IMR-90 (cell line): ENCODE measurements around the gene DPAGT1. TPM values are rescaled to one million over a fixed set of nuclear protein-coding genes. Genes with fewer than 3 reads are reported as not detected.

Source experiments
- ATAC-seq: fragments of 200-7000 bp; cut with Tn5 transposase; 2 replicates; pipeline ENCODE4 v1.9.1; 2020; ENCODE audit warnings: low read depth, mild to moderate bottlenecking, moderate library complexity
- BruUV-seq: library from RNA; stranded (reverse); fragments of 400-500 nt; replicated peaks from 2 replicates; lab custom pipeline; 2021; lab: Mats Ljungman, UMichigan
- CTCF ChIA-PET: fragments of 300-600 bp; formaldehyde crosslinking; extraction: SDS; loops from one replicate; lab custom pipeline; 2021; ENCODE audit warnings: antibody characterized with exemption; lab: Yijun Ruan, JAX
- POLR2A ChIA-PET: fragments of 300-600 bp; sonication (Branson Sonifier 250); formaldehyde crosslinking; loops from one replicate; lab custom pipeline; 2022; ENCODE audit warnings: antibody characterized with exemption; ENCODE audit not compliant: unreplicated experiment; lab: Charles Lee
- DNase-seq: peaks from one replicate; pipeline ENCODE4 v3.0.0; 2013
- H2AFZ ChIP-seq: replicated peaks from 2 replicates; pipeline ENCODE3; 2013; ENCODE audit warnings: low read length, mild to moderate bottlenecking; ENCODE audit not compliant: poor library complexity
- H2AK5ac ChIP-seq: 2 replicates; pipeline ENCODE4 v1.6.1; 2013; ENCODE audit warnings: low read depth, low read length, inconsistent platforms
- H2AK9ac ChIP-seq: replicated peaks from 2 replicates; pipeline ENCODE3; 2013; ENCODE audit warnings: mild to moderate bottlenecking, low read depth, low read length, moderate library complexity; ENCODE audit not compliant: poor library complexity
- H2BK120ac ChIP-seq: 2 replicates; pipeline ENCODE4 v1.6.1; 2013; ENCODE audit warnings: low read depth, low read length, inconsistent platforms
- H2BK15ac ChIP-seq: 3 replicates; pipeline ENCODE4 v1.6.1; 2013; ENCODE audit warnings: low read depth, low read length, inconsistent platforms
- H2BK20ac ChIP-seq: 2 replicates; pipeline ENCODE4 v1.6.1; 2013; ENCODE audit warnings: low read depth, mild to moderate bottlenecking, inconsistent platforms, low read length, moderate library complexity
- H2BK5ac ChIP-seq: 2 replicates; pipeline ENCODE4 v1.6.1; 2013; ENCODE audit warnings: mild to moderate bottlenecking, low read depth, low read length, inconsistent platforms; ENCODE audit not compliant: poor library complexity, severe bottlenecking
- H3K14ac ChIP-seq: replicated peaks from 2 replicates; pipeline ENCODE4 v1.6.1; 2013; ENCODE audit warnings: low read depth, low read length, inconsistent platforms
- H3K18ac ChIP-seq: 2 replicates; pipeline ENCODE4 v1.6.1; 2013; ENCODE audit warnings: low read depth, low read length, control low read depth
- H3K23ac ChIP-seq: 2 replicates; pipeline ENCODE4 v1.6.1; 2013; ENCODE audit warnings: low read depth, low read length, inconsistent platforms
- H3K27ac ChIP-seq: 2 replicates; pipeline ENCODE4 v1.5.1; 2013; ENCODE audit warnings: mild to moderate bottlenecking, control low read depth, low read length; ENCODE audit not compliant: insufficient read depth
- H3K27me3 ChIP-seq: 2 replicates; pipeline ENCODE4 v1.6.1; 2013; ENCODE audit warnings: low read length; ENCODE audit not compliant: control insufficient read depth, insufficient read depth
- H3K36me3 ChIP-seq: 2 replicates; pipeline ENCODE4 v1.6.1; 2013; ENCODE audit warnings: low read length, mixed read lengths; ENCODE audit not compliant: control insufficient read depth, insufficient read depth
- H3K4ac ChIP-seq: 2 replicates; pipeline ENCODE4 v1.6.1; 2013; ENCODE audit warnings: low read depth, low read length, inconsistent platforms
- H3K4me1 ChIP-seq: 2 replicates; pipeline ENCODE4 v1.6.1; 2013; ENCODE audit warnings: low read length, mixed read lengths; ENCODE audit not compliant: control insufficient read depth, insufficient read depth
- H3K4me2 ChIP-seq: 2 replicates; pipeline ENCODE4 v1.6.1; 2013; ENCODE audit warnings: low read depth, mild to moderate bottlenecking, control low read depth, low read length, moderate library complexity
- H3K4me3 ChIP-seq: 2 replicates; pipeline ENCODE4 v1.5.1; 2013; ENCODE audit warnings: low read depth, mild to moderate bottlenecking, control low read depth, low read length, moderate library complexity; ENCODE audit not compliant: insufficient read depth
- H3K56ac ChIP-seq: 2 replicates; pipeline ENCODE4 v1.6.1; 2013; ENCODE audit warnings: low read length, inconsistent platforms; ENCODE audit not compliant: insufficient read depth; ENCODE audit errors: extremely low read depth
- H3K79me1 ChIP-seq, 2 experiments: 2 replicates each; pipeline ENCODE4 v1.6.1; 2013; ENCODE audit warnings: low read length in 2 of 2, inconsistent platforms in 1 of 2, low read depth in 1 of 2
- H3K9ac ChIP-seq: 2 replicates; pipeline ENCODE4 v1.6.1; 2013; ENCODE audit warnings: low read depth, low read length, control low read depth
- H3K9me1 ChIP-seq: 2 replicates; pipeline ENCODE4 v1.6.1; 2013; ENCODE audit warnings: low read length, inconsistent platforms; ENCODE audit not compliant: insufficient read depth
- H3K9me3 ChIP-seq: 2 replicates; pipeline ENCODE4 v1.6.1; 2013; ENCODE audit warnings: low read length; ENCODE audit not compliant: control insufficient read depth, insufficient read depth
- H4K20me1 ChIP-seq: 2 replicates; pipeline ENCODE4 v1.6.1; 2013; ENCODE audit warnings: low read length, inconsistent platforms; ENCODE audit not compliant: insufficient read depth
- H4K5ac ChIP-seq: 2 replicates; pipeline ENCODE4 v1.6.1; 2013; ENCODE audit warnings: mild to moderate bottlenecking, low read depth, low read length, control low read depth
- H4K8ac ChIP-seq, 2 experiments: 2 replicates each; pipeline ENCODE4 v1.6.1; 2013; ENCODE audit warnings: low read depth in 2 of 2, low read length in 2 of 2, control low read depth in 1 of 2, inconsistent platforms in 1 of 2
- H4K91ac ChIP-seq: 2 replicates; pipeline ENCODE4 v1.6.1; 2013; ENCODE audit warnings: low read depth, low read length, inconsistent platforms; ENCODE audit not compliant: insufficient read depth
- BHLHE40 ChIP-seq: fragments of 150-350 bp; IDR thresholded peaks from 2 replicates; pipeline ENCODE4 v1.6.1; 2016; ENCODE audit warnings: mild to moderate bottlenecking, low read depth, low read length
- CEBPB ChIP-seq: IDR thresholded peaks from 2 replicates; pipeline ENCODE4 v1.6.1; 2012; ENCODE audit warnings: low read depth, low read length, improper control_type of control experiment
- CHD1 ChIP-seq: IDR thresholded peaks from 2 replicates; pipeline ENCODE4 v1.6.1; 2012; ENCODE audit warnings: low read depth, low read length, improper control_type of control experiment
- FOS ChIP-seq: fragments of 150-350 bp; IDR thresholded peaks from 2 replicates; pipeline ENCODE4 v1.6.1; 2016; ENCODE audit warnings: low read depth, low read length
- MAFK ChIP-seq: IDR thresholded peaks from 2 replicates; pipeline ENCODE4 v1.6.1; 2012; ENCODE audit warnings: low read depth, low read length, improper control_type of control experiment
- MAZ ChIP-seq: IDR thresholded peaks from 2 replicates; pipeline ENCODE4 v1.6.1; 2012; ENCODE audit warnings: low read depth, mild to moderate bottlenecking, low read length, improper control_type of control experiment, moderate library complexity, borderline replicate concordance
- MXI1 ChIP-seq: IDR thresholded peaks from 2 replicates; pipeline ENCODE4 v1.6.1; 2012; ENCODE audit warnings: low read depth, mild to moderate bottlenecking, low read length, moderate library complexity, borderline replicate concordance
- NFE2L2 ChIP-seq: fragments of 150-350 bp; IDR thresholded peaks from 2 replicates; pipeline ENCODE4 v1.6.1; 2016; ENCODE audit warnings: low read depth, mild to moderate bottlenecking, low read length
- POLR2A ChIP-seq: IDR thresholded peaks from 2 replicates; pipeline ENCODE4 v1.6.1; 2012; ENCODE audit warnings: mild to moderate bottlenecking, low read depth, low read length
- RAD21 ChIP-seq: IDR thresholded peaks from 2 replicates; pipeline ENCODE4 v1.6.1; 2012; ENCODE audit warnings: low read length, improper control_type of control experiment
- RCOR1 ChIP-seq: IDR thresholded peaks from 2 replicates; pipeline ENCODE4 v1.6.1; 2012; ENCODE audit warnings: mild to moderate bottlenecking, low read length, improper control_type of control experiment; ENCODE audit not compliant: insufficient replicate concordance
- RFX5 ChIP-seq: IDR thresholded peaks from 2 replicates; pipeline ENCODE4 v1.8.0; 2012; ENCODE audit warnings: low read depth, mild to moderate bottlenecking, low read length, moderate library complexity
- WGBS, 2 experiments: methylation state at CpG; one replicate each; pipeline versions ENCODE4 v1.1.5 to v1.1.7; 2013; ENCODE audit warnings: missing lambda C conversion rate in 2 of 2; ENCODE audit not compliant: insufficient read length in 1 of 2; ENCODE audit errors: extremely low coverage in 2 of 2; 5-methylcytosine and 5-hydroxymethylcytosine counted together
- dilution Hi-C: fragments of 300-500 bp; cut with HindIII; formaldehyde crosslinking; loops from one replicate; pipeline ENCODE4 v1.14.3; 2018; ENCODE audit warnings: low sequenced_read_pairs; ENCODE audit not compliant: unreplicated experiment
- in situ Hi-C: fragments of 300-500 bp; cut with MboI; formaldehyde crosslinking; loops from 3 replicates; pipeline ENCODE4 v1.14.3; 2019; ENCODE audit warnings: low sequenced_read_pairs, inconsistent platforms, mixed read lengths
- intact Hi-C: fragments of 100-400 bp; cut with micrococcal nuclease; formaldehyde crosslinking; loops from 2 replicates; pipeline ENCODE4 v1.10.0; 2022
- polyA plus RNA-seq, 3 experiments: library from polyadenylated mRNA; depleted of rRNA; stranded (reverse); fragments of >200 nt; gene quantifications; 2 replicates each; pipeline ENCODE4 v1.2.3, GENCODE V29; 2012; ENCODE audit warnings: low replicate concordance in 1 of 3
- total RNA-seq: library from RNA; depleted of rRNA; stranded (reverse); fragments of >200 nt; gene quantifications from 2 replicates; pipeline ENCODE4 v1.2.3, GENCODE V29; 2012
- TF ChIP-seq, protein P1 (sequence below): conservative IDR thresholded peaks from 2 replicates; pipeline ENCODE4 v1.5.1; 2012; ENCODE audit warnings: mild to moderate bottlenecking, low read depth, low read length, improper control_type of control experiment

Gene DPAGT1
- total and polyA plus RNA-seq, 2 of the 4 experiments (the other 2 are of a cell fraction): 15.2 to 53.4 TPM

DNA sequence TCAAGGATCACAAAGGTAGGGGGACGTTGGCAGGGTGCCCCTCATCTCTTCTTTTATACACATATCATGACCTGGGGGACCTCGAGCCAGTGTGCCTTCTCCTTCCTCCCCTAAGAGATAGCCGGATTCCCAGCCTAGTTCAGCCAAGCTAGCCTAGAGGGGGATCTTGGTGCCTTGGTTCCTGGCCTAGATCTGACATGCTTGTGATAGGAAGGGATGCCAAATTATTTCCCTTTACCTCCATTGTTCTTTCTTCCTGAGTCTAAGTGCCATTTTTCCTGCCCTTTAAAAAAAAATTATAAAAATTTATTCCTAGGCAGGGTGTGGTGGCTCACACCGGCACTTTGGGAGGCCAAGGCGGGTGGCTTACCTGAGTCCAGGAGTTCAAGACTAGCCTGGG, 12.7 kb upstream of the DPAGT1 start:
- no peak overlapping the region for H4K5ac ChIP-seq
- in situ Hi-C loops (no loop called here), dilution Hi-C loops (no loop called here), intact Hi-C loops (no loop called here)
- H3K4me2 ChIP-seq: no peak overlapping the region
- H2AK5ac ChIP-seq: no peak overlapping the region
- H3K23ac ChIP-seq: no peak overlapping the region
- no peak overlapping the region for H2AFZ ChIP-seq
- DNase-seq: no peak
- H3K27ac ChIP-seq: no peak overlapping the region
- no peak overlapping the region for H3K4ac ChIP-seq
- H4K8ac ChIP-seq: no peak overlapping the region
- no peak overlapping the region for H3K56ac ChIP-seq
- no peak overlapping the region for H4K91ac ChIP-seq
- H3K18ac ChIP-seq: no peak overlapping the region
- no peak overlapping the region for H2BK120ac ChIP-seq
- H4K20me1 ChIP-seq: no peaks in the 10 kb centered on the region
- ATAC-seq: no peak
- H3K9ac ChIP-seq: no peak overlapping the region
- H3K4me1 ChIP-seq: no peaks in the 10 kb centered on the region
- TF ChIP-seq RCOR1: no peak
- no peak for TF ChIP-seq CHD1
- no peak for TF ChIP-seq MXI1
- no peak for TF ChIP-seq FOS
- TF ChIP-seq RAD21: no peak
- TF ChIP-seq CEBPB: no peak
- TF ChIP-seq BHLHE40: no peak
- no peak for TF ChIP-seq POLR2A
- TF ChIP-seq MAZ: no peak
- TF ChIP-seq, protein P1, sequence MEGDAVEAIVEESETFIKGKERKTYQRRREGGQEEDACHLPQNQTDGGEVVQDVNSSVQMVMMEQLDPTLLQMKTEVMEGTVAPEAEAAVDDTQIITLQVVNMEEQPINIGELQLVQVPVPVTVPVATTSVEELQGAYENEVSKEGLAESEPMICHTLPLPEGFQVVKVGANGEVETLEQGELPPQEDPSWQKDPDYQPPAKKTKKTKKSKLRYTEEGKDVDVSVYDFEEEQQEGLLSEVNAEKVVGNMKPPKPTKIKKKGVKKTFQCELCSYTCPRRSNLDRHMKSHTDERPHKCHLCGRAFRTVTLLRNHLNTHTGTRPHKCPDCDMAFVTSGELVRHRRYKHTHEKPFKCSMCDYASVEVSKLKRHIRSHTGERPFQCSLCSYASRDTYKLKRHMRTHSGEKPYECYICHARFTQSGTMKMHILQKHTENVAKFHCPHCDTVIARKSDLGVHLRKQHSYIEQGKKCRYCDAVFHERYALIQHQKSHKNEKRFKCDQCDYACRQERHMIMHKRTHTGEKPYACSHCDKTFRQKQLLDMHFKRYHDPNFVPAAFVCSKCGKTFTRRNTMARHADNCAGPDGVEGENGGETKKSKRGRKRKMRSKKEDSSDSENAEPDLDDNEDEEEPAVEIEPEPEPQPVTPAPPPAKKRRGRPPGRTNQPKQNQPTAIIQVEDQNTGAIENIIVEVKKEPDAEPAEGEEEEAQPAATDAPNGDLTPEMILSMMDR: no peak
- no peak for TF ChIP-seq NFE2L2
- no peak for TF ChIP-seq MAFK
- TF ChIP-seq RFX5: no peak
- H3K79me1 ChIP-seq: peaks cover under 1 to 13% of the 10 kb centered on the region in 2 experiments; a peak in 2 of 4 replicates
- no TSS peak for BruUV-seq
- H3K27me3 ChIP-seq: no peaks in the 10 kb centered on the region
- H2AK9ac ChIP-seq: no peak overlapping the region
- no peak overlapping the region for H3K14ac ChIP-seq
- no peaks in the 10 kb centered on the region for H3K9me3 ChIP-seq
- no peak overlapping the region for H3K4me3 ChIP-seq
- peaks cover 36% of the 10 kb centered on the region for H3K36me3 ChIP-seq
- ChIA-PET POLR2A (no interaction called here), CTCF (no interaction called here)
- H2BK15ac ChIP-seq: no peak overlapping the region
- no peak overlapping the region for H2BK20ac ChIP-seq
- WGBS, 2 experiments: no CpG with 5 or more reads among the region's 5 CpGs
- H2BK5ac ChIP-seq: no peak overlapping the region
- H3K9me1 ChIP-seq: no peaks in the 10 kb centered on the region
